Measurements from ENCODE around the gene FLYWCH1.

DNA sequence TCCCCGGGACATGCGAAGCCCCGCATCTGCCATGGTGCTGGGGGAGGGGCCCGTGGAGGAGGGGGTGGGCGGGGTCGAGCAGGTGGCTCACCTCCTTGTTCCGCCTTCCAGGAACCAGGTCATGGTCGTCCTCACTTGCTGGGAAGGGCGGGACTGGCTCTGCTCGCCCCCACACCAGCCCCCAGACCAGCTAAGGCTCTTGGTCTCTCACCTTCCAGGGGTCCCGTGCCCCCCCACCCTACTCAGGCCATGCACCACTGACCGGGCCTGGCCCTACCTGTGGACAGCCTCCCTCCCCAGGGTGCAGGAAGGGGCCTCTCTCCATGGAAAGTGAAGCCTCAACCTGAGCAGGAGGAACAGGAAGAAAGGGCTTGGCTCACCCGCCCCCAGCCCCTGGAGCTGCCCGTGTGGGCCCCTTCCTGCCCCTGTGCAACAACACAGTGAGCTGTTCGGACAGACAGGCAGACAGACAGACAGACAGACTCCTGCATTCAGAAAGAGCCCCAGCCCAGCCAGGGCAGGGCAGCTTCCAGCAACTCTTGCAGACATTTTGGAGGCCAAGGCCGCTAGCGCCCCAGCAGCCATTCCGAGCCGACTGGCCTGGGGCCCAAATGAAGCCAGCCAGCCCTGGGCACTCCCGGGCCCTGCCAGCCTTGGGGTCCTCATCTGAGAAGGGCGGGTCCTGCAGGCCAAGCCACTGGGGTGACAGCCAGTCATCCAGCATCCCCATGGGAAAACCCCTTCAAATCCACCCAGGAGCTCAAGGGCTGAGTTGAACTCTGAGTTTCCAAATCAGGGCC lies 44.2 kb downstream of the FLYWCH1 start:
- TF ChIP-seq POLR2AphosphoS5 (IDR thresholded peaks at IDR 0.05; ENCODE audit: borderline replicate concordance, low read depth, low read length) (no peak), EZH2 (IDR thresholded peaks at IDR 0.05) (no peak)
